RWPE1 (cell line): Measurements from ENCODE around the gene PPP1R3E.
A peak's percentile ranks its signal among the peaks of the same experiment; 100 is the strongest.

Experiments
- CTCF ChIA-PET: fragments of 350-600 bp; sonication (Branson Sonifier 250); formaldehyde crosslinking; extraction: SDS; loops from one replicate; lab custom pipeline; 2021; lab: Yijun Ruan, JAX
- POLR2A ChIA-PET: fragments of 400-600 bp; formaldehyde crosslinking; extraction: SDS; loops from one replicate; lab custom pipeline; 2020; ENCODE audit warnings: antibody characterized with exemption; ENCODE audit not compliant: low non-redundant PET; lab: Yijun Ruan, JAX
- DNase-seq: peaks from one replicate; pipeline ENCODE4 v3.0.0; 2012; ENCODE audit warnings: low spot score
- H3K27ac ChIP-seq: fragments of 450-650 bp; 2 replicates; pipeline ENCODE4 v1.5.1; 2017
- CTCF ChIP-seq: fragments of 450-650 bp; conservative IDR thresholded peaks from 2 replicates; pipeline ENCODE4 v1.5.1; 2017; ENCODE audit warnings: low read depth, mild to moderate bottlenecking

The PPP1R3E gene

GRCh38 chr14:23316300-23316699 lies 13.6 kb upstream of the PPP1R3E start:
- no peak for DNase-seq
- ChIA-PET POLR2A (no interaction called here), CTCF (interaction anchor here (0.7 kb wide), 1 partner anchor 64 kb away, joined by 3 read pairs; no protein-coding TSS in a partner anchor)
- no peak for TF ChIP-seq CTCF
- no peak overlapping the region for H3K27ac ChIP-seq

GRCh38 chr14:23310546-23310945 lies 7.9 kb upstream of the PPP1R3E start:
- POLR2A ChIA-PET: no interaction called here
- TF ChIP-seq CTCF: no peak
- H3K27ac ChIP-seq: peak overlapping the region; percentile 44
- CTCF ChIA-PET: interaction anchor here (0.9 kb wide), 1 partner anchor 15 kb away, joined by 3 read pairs; no protein-coding TSS in a partner anchor
- no peak for DNase-seq

- no peak for TF ChIP-seq CTCF
- ChIA-PET POLR2A (no interaction called here), CTCF (interaction anchor here (0.6 kb wide), 2 partner anchors 122 to 619 kb away, joined by 4 read pairs; no protein-coding TSS in a partner anchor)
- H3K27ac ChIP-seq: peak overlapping the region; percentile 85
- DNase-seq: no peak
These were observed 6.2 kb upstream of the PPP1R3E start for GRCh38 chr14:23308721-23309445.

GRCh38 chr14:23307687-23308644 lies 5.3 kb upstream of the PPP1R3E start:
- DNase-seq: peak; percentile 57
- no peak for TF ChIP-seq CTCF
- POLR2A ChIA-PET: interaction anchor here (1.6 kb wide), 1 partner anchor 13 kb away, joined by 12 read pairs; the partner anchor contains the start of gene PABPN1
- H3K27ac ChIP-seq: peak overlapping the region; percentile 85
- CTCF ChIA-PET: interaction anchor here (0.6 to 2.0 kb wide), 4 partner anchors 13 to 619 kb away, joined by 4 to 10 read pairs (median 5); partner anchors contain the start of gene PABPN1

GRCh38 chr14:23307146-23307530 lies 4.5 kb upstream of the PPP1R3E start:
- TF ChIP-seq CTCF: no peak
- H3K27ac ChIP-seq: peak overlapping the region; percentile 85
- no peak for DNase-seq
- ChIA-PET POLR2A (interaction anchor here (0.6 to 1.6 kb wide), 3 partner anchors 14 to 235 kb away, joined by 3 to 12 read pairs (median 4); partner anchors contain the start of gene PABPN1), CTCF (interaction anchor here (0.7 to 2.0 kb wide), 2 partner anchors 14 to 187 kb away, joined by 6 to 10 read pairs; partner anchors contain the start of gene PABPN1)
